Esophagus muscularis mucosa (tissue), 3 donors: ENCODE measurements around the gene SCAP.

Source experiments
- EP300 ChIP-seq: sonication (generic); formaldehyde crosslinking; IDR thresholded peaks from one replicate; pipeline ENCODE4 v1.6.1; 2017; ENCODE audit warnings: antibody characterized with exemption
- TF ChIP-seq, protein P1 (sequence below), 3 experiments: fragments of 200-600 bp in 2 of 3; fragments of 450-650 bp in 1 of 3; sonication (generic) in 2 of 3; IDR thresholded peaks; one replicate each; pipeline ENCODE4 v1.5.1; 2017 to 2019; ENCODE audit warnings: antibody characterized with exemption in 3 of 3, mild to moderate bottlenecking in 2 of 3, moderate library complexity in 1 of 3

DNA sequence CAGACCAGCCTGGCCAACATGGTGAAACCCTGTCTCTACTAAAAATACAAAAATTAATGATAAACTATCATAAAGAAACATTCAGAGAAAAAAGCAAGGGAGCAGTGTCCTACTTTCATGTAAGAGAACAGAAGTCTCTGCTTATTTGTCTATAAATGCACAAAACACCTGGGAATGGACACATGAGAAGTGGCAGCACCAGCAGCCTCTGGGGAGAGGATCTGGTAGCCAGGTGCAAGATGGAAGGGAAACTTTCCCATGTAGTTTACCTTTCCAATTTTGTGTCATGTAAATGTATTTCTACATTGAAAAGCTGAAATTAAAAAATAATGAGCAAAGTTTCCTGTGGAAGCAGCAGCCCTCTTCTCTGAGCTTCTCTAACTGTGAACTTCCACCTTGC lies 18.8 kb downstream of the SCAP start:
- TF ChIP-seq, protein P1, sequence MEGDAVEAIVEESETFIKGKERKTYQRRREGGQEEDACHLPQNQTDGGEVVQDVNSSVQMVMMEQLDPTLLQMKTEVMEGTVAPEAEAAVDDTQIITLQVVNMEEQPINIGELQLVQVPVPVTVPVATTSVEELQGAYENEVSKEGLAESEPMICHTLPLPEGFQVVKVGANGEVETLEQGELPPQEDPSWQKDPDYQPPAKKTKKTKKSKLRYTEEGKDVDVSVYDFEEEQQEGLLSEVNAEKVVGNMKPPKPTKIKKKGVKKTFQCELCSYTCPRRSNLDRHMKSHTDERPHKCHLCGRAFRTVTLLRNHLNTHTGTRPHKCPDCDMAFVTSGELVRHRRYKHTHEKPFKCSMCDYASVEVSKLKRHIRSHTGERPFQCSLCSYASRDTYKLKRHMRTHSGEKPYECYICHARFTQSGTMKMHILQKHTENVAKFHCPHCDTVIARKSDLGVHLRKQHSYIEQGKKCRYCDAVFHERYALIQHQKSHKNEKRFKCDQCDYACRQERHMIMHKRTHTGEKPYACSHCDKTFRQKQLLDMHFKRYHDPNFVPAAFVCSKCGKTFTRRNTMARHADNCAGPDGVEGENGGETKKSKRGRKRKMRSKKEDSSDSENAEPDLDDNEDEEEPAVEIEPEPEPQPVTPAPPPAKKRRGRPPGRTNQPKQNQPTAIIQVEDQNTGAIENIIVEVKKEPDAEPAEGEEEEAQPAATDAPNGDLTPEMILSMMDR (IDR thresholded peaks at IDR 0.05), result no peak
- TF ChIP-seq EP300, result no peak
